ENCODE measurements around the gene CCZ1.
"Not testable (repeated sequence)": the region's sequence is repeated elsewhere in the genome, so short reads cannot be mapped to it uniquely, and the experiment has no call there.

DNA sequence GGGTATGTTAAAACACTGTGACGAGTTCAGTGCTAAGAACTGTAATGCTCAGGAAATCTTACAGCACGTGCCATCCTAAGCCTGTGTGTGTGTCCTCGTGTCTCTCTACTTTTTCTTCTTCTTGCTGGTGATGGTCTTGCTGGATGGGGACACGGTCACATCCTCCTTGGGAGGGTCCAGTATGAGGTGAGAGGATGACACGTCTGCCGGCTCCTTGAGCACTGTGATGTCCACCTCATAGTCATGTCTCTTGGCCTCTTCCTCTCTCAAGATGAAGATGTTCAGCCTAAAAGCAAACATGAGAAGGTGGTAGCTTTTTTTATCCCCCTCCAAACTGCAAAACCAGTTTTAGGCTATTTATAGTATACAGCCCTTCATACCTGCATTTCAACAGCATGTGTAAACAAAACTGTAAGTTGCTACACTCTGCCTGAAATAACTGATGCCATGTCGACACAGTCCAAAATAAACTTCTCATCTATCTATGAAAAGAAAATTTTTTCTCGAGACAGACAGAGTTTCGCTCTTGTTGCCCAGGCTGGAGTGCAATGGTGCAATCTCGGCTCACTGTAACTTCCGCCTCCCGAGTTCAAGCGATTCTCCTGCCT is 27.8 kb downstream of the CCZ1 start:
- TF ChIP-seq TAF1 (IDR thresholded peaks at IDR 0.05; ENCODE audit: borderline replicate concordance, low read depth, low read length); POLR2AphosphoS5 (IDR thresholded peaks at IDR 0.05; ENCODE audit: low read depth, low read length); POLR2A (IDR thresholded peaks at IDR 0.05; ENCODE audit: low read depth, low read length): not testable (repeated sequence)

All from GM12892 (cell line).